Measurements from ENCODE around the gene BMAL2. TPM values are rescaled to one million over a fixed set of nuclear protein-coding genes. Genes with fewer than 3 reads are reported as not detected.

The BMAL2 gene
- total and polyA plus RNA-seq, 12 donors, result 0.40 to 2.5 (median 1.1) TPM

DNA sequence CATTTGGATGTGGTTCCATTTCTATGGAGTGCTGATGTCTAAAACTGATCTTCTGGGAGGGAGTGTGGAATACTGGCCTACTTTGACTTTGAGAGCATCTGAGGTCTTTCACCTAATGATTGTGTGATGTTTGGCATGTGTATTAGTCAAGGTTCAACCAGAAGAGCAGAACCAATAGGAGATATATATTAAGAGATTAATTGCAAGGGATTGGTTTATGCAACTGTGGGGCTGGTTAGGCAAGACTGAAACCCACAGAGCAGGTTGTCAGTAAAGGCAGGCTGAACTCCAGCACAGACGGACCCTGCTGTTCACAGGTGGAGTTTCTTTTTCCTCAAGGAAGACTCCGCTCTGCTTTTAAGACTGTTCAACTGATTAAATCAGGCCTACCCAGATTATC lies 11.6 kb downstream of the BMAL2 start:
- Histone ChIP-seq H3K4me3 (no peak overlapping the region), H3K4me1 (replicated peaks in 1 of 2) (no peaks in the 10 kb centered on the region), H3K27me3 (no peaks in the 10 kb centered on the region), H3K27ac (no peak overlapping the region), H3K36me3 (replicated peaks in 1 of 2) (no peaks in the 10 kb centered on the region), H3K9me3 (replicated peaks in 1 of 3) (no peaks in the 10 kb centered on the region)
- no peak for TF ChIP-seq POLR2A (IDR thresholded peaks at IDR 0.05)
- TF ChIP-seq, protein P1, sequence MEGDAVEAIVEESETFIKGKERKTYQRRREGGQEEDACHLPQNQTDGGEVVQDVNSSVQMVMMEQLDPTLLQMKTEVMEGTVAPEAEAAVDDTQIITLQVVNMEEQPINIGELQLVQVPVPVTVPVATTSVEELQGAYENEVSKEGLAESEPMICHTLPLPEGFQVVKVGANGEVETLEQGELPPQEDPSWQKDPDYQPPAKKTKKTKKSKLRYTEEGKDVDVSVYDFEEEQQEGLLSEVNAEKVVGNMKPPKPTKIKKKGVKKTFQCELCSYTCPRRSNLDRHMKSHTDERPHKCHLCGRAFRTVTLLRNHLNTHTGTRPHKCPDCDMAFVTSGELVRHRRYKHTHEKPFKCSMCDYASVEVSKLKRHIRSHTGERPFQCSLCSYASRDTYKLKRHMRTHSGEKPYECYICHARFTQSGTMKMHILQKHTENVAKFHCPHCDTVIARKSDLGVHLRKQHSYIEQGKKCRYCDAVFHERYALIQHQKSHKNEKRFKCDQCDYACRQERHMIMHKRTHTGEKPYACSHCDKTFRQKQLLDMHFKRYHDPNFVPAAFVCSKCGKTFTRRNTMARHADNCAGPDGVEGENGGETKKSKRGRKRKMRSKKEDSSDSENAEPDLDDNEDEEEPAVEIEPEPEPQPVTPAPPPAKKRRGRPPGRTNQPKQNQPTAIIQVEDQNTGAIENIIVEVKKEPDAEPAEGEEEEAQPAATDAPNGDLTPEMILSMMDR (IDR thresholded peaks at IDR 0.05), result no peak
- 71 to 95% (median 87%) methylated on average over 2 of the region's 2 CpGs for WGBS, 4 donors
- intact Hi-C loops (cut with DNase I), result no loop called here
- DNase-seq, result no peak

DNA sequence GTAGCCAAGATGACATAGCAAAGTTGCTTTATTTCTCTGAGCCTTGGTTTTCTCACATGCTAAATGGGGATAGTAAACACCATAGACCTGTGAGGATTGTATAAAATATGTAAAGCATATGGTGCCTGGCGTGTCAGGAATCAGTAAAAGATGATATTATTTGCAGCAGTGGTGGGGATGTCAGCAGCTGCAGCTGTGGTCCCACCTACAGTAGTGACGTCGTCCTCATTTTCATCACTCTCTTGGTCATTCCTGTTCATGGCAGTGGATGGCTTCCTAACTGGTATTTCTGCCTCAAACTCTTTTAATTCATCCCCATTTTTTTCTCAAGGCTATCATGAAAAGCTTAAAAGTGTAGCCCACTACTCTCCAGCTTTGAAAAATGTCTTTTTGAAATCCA lies 12.1 kb downstream of the BMAL2 start:
- Histone ChIP-seq H3K4me1 (replicated peaks in 1 of 2) (no peaks in the 10 kb centered on the region), H3K9me3 (replicated peaks in 1 of 3) (no peaks in the 10 kb centered on the region), H3K4me3 (no peak overlapping the region), H3K27me3 (no peaks in the 10 kb centered on the region), H3K36me3 (replicated peaks in 1 of 2) (no peaks in the 10 kb centered on the region), H3K27ac (no peak overlapping the region)
- WGBS, 4 donors, result 63 to 89% (median 80%) methylated on average over 3 of the region's 3 CpGs
- no peak for DNase-seq
- no peak for TF ChIP-seq POLR2A (IDR thresholded peaks at IDR 0.05)
- TF ChIP-seq, protein P1 (IDR thresholded peaks at IDR 0.05), result no peak
- intact Hi-C loops (cut with DNase I), result no loop called here

DNA sequence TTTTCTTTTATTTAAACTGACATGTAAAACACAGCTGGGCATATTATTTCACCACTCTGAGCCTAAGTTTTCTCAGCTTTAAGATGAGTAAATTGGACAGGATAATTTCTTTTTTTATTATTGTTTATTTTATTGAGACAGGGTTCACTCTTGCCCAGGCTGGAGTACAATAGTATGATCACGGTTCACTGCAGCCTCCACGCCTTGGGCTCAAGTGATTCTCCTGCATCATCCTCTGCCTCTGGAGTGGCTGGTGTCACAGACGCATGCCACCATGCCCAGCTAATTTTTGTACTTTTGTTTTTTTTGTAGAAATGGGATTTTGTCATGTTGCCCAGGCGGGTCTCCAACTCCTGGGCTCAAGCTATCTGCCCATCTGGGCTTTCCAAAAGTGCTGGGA lies 12.7 kb downstream of the BMAL2 start:
- TF ChIP-seq POLR2A (IDR thresholded peaks at IDR 0.05), result no peak
- TF ChIP-seq, protein P1 (IDR thresholded peaks at IDR 0.05), result no peak
- WGBS, 4 donors, result 90 to 96% (median 94%) methylated on average over 4 of the region's 4 CpGs
- Histone ChIP-seq H3K36me3 (replicated peaks in 1 of 2) (no peaks in the 10 kb centered on the region), H3K27ac (no peak overlapping the region), H3K27me3 (no peaks in the 10 kb centered on the region), H3K4me1 (replicated peaks in 1 of 2) (no peaks in the 10 kb centered on the region), H3K4me3 (no peak overlapping the region), H3K9me3 (replicated peaks in 1 of 3) (no peaks in the 10 kb centered on the region)
- intact Hi-C loops (cut with DNase I), result no loop called here
- DNase-seq, result no peak

DNA sequence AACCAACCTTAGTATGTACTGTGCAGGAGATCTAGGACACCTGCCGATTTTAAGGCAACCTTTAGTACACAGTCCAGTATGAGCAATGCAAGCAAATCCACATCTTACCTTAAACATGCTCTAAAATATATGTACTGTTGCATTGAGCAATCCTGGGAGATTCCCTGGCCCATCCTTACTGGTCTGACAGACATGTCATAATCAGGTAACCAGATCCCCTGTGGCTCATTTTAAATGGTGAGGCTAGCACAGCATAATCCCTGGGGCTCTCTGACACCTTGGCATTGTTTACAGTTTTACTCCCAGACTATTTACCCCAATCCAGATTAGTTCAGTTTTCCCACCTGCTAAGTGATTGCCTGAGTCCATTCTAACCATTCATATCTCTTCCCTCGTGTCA lies 15.1 kb downstream of the BMAL2 start:
- Histone ChIP-seq H3K4me1 (replicated peaks in 1 of 2) (no peaks in the 10 kb centered on the region), H3K27me3 (no peaks in the 10 kb centered on the region), H3K4me3 (no peak overlapping the region), H3K27ac (no peak overlapping the region), H3K9me3 (replicated peaks in 1 of 3) (no peaks in the 10 kb centered on the region), H3K36me3 (replicated peaks in 1 of 2) (no peaks in the 10 kb centered on the region)
- DNase-seq, result no peak
- WGBS, 4 donors, result 55 to 85% (median 69%) methylated on average over 2 of the region's 2 CpGs
- intact Hi-C loops (cut with DNase I), result no loop called here
- TF ChIP-seq, protein P1 (IDR thresholded peaks at IDR 0.05), result no peak
- no peak for TF ChIP-seq POLR2A (IDR thresholded peaks at IDR 0.05)
